ENCODE data around the gene RAX2.

The RAX2 gene

DNA sequence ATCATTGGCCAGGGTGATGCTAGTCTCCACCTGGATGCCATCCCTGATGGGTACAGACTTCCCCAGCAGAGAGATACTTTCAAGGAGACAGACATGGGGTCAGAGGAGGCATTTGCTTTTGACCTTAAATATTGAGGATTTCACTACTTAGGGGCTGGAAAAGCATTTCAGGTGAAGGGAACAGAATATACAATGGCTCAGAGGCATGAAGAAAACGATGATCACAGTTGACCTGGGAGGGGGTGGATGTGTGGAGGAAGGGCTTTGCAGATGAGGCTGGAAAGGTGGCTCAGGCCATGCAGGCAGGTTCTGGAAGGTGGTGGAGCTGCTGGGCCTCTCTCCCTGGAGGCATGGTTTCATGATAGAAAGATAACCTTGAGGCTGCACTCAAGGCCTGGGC, 10.3 kb upstream of the RAX2 start:
- Histone ChIP-seq H3K9ac (ENCODE audit: low read length) (no peak overlapping the region), H3K9me3 (replicated peaks; ENCODE audit: insufficient read depth, low read length) (no peaks in the 10 kb centered on the region), H3F3A (ENCODE audit: insufficient read depth, low read length) (no peaks in the 10 kb centered on the region), H3K27me3 (replicated peaks; ENCODE audit: insufficient read depth, low read length) (peaks cover 67% of the 10 kb centered on the region), H2AFZ (ENCODE audit: low read length) (no peak overlapping the region), H3K4me1 (ENCODE audit: low read length) (no peaks in the 10 kb centered on the region), H3K4me2 (ENCODE audit: low read depth, low read length) (no peak overlapping the region), H3K36me3 (replicated peaks; ENCODE audit: insufficient read depth, low read length) (no peaks in the 10 kb centered on the region), H3K4me3 (ENCODE audit: low read length) (no peak overlapping the region), H3K9me2 (replicated peaks; ENCODE audit: insufficient read depth, low read length) (no peaks in the 10 kb centered on the region), H3K79me2 (ENCODE audit: low read length) (no peaks in the 10 kb centered on the region), H4K20me1 (ENCODE audit: insufficient read depth, low read length) (no peaks in the 10 kb centered on the region), H3K27ac (ENCODE audit: low read length) (no peak overlapping the region)
- TF ChIP-seq, protein P1, sequence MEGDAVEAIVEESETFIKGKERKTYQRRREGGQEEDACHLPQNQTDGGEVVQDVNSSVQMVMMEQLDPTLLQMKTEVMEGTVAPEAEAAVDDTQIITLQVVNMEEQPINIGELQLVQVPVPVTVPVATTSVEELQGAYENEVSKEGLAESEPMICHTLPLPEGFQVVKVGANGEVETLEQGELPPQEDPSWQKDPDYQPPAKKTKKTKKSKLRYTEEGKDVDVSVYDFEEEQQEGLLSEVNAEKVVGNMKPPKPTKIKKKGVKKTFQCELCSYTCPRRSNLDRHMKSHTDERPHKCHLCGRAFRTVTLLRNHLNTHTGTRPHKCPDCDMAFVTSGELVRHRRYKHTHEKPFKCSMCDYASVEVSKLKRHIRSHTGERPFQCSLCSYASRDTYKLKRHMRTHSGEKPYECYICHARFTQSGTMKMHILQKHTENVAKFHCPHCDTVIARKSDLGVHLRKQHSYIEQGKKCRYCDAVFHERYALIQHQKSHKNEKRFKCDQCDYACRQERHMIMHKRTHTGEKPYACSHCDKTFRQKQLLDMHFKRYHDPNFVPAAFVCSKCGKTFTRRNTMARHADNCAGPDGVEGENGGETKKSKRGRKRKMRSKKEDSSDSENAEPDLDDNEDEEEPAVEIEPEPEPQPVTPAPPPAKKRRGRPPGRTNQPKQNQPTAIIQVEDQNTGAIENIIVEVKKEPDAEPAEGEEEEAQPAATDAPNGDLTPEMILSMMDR (IDR thresholded peaks at IDR 0.05; ENCODE audit: low read length): no peak
- TF ChIP-seq EZH2phosphoT487 (IDR thresholded peaks at IDR 0.05; ENCODE audit: low read length) (no peak), EZH2 (optimal IDR thresholded peaks at IDR 0.05; ENCODE audit: low read depth, low read length) (no peak)
- DNase-seq: no peak

DNA sequence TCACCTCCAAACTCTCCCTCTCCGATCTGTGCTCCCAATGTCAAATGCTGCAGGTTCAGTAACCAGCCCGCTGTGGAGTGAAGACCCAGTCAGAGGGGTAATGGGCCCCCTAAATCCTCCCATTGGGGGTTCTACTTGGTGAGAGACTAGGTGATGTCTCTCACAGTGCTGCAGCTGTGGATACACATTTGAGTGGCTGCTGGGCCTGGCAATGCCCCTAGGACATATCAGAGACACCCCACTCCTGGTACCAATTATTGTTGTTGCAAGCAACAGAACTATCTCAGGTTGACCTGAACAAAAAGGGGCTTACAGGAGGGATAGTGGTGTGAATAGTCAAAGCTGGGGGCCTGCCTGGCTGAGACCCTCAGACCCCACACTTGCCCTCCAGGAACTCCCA, 9.6 kb upstream of the RAX2 start:
- Histone ChIP-seq H3F3A (ENCODE audit: insufficient read depth, low read length) (no peaks in the 10 kb centered on the region), H3K9ac (ENCODE audit: low read length) (no peak overlapping the region), H3K27ac (ENCODE audit: low read length) (no peak overlapping the region), H3K4me2 (ENCODE audit: low read depth, low read length) (no peak overlapping the region), H3K27me3 (replicated peaks; ENCODE audit: insufficient read depth, low read length) (peaks cover 63% of the 10 kb centered on the region), H3K4me1 (ENCODE audit: low read length) (no peaks in the 10 kb centered on the region), H3K79me2 (ENCODE audit: low read length) (no peaks in the 10 kb centered on the region), H3K36me3 (replicated peaks; ENCODE audit: insufficient read depth, low read length) (no peaks in the 10 kb centered on the region), H2AFZ (ENCODE audit: low read length) (no peak overlapping the region), H3K4me3 (ENCODE audit: low read length) (no peak overlapping the region), H4K20me1 (ENCODE audit: insufficient read depth, low read length) (no peaks in the 10 kb centered on the region), H3K9me2 (replicated peaks; ENCODE audit: insufficient read depth, low read length) (no peaks in the 10 kb centered on the region), H3K9me3 (replicated peaks; ENCODE audit: insufficient read depth, low read length) (no peaks in the 10 kb centered on the region)
- DNase-seq: no peak
- TF ChIP-seq EZH2phosphoT487 (IDR thresholded peaks at IDR 0.05; ENCODE audit: low read length) (no peak), EZH2 (optimal IDR thresholded peaks at IDR 0.05; ENCODE audit: low read depth, low read length) (no peak)
- TF ChIP-seq, protein P1 (IDR thresholded peaks at IDR 0.05; ENCODE audit: low read length): no peak

DNA sequence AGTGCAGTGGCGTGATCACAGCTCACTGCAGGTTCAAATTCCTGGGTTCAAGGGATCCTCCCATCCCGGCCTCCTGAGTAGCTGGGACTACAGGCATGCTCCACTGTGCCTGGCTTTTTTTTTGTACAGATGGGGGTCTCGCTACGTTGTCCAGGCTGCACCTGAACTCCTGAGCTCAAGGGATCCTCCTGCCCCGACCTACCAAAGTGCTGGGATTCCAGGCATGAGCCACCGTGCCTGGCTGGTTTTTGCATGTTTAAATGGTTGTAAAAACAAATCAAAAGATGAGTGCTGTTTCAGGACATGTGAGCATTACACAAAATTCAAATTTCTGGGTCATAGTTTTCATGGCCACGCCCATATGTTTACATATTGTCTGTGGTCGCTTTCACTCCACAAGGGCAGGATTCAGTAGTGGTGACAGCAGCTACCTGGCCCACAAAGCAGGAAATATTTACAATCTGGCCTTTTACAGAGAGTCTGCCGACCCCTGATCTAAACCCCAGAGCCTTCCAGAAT, 8.8 kb upstream of the RAX2 start:
- Histone ChIP-seq H3K9me2 (replicated peaks; ENCODE audit: insufficient read depth, low read length) (no peaks in the 10 kb centered on the region), H3K4me2 (ENCODE audit: low read depth, low read length) (no peak overlapping the region), H3K4me3 (ENCODE audit: low read length) (no peak overlapping the region), H3K4me1 (ENCODE audit: low read length) (no peaks in the 10 kb centered on the region), H3K27ac (ENCODE audit: low read length) (no peak overlapping the region), H3K79me2 (ENCODE audit: low read length) (no peaks in the 10 kb centered on the region), H3K27me3 (replicated peaks; ENCODE audit: insufficient read depth, low read length) (peaks cover 59% of the 10 kb centered on the region), H3K9me3 (replicated peaks; ENCODE audit: insufficient read depth, low read length) (no peaks in the 10 kb centered on the region), H3K9ac (ENCODE audit: low read length) (no peak overlapping the region), H3K36me3 (replicated peaks; ENCODE audit: insufficient read depth, low read length) (no peaks in the 10 kb centered on the region), H4K20me1 (ENCODE audit: insufficient read depth, low read length) (no peaks in the 10 kb centered on the region), H2AFZ (ENCODE audit: low read length) (no peak overlapping the region), H3F3A (ENCODE audit: insufficient read depth, low read length) (no peaks in the 10 kb centered on the region)
- no peak for DNase-seq
- no peak for TF ChIP-seq EZH2phosphoT487 (IDR thresholded peaks at IDR 0.05; ENCODE audit: low read length)
- no peak for TF ChIP-seq EZH2 (optimal IDR thresholded peaks at IDR 0.05; ENCODE audit: low read depth, low read length)
- TF ChIP-seq, protein P1 (IDR thresholded peaks at IDR 0.05; ENCODE audit: low read length): no peak
